Thyroid gland (tissue), 4 donors: ENCODE results near the gene ACAT2.
"Not testable (repeated sequence)": the region's sequence is repeated elsewhere in the genome, so short reads cannot be mapped to it uniquely, and the experiment has no call there.

Experiments used
- POLR2A ChIP-seq, 2 donors: fragments of 450-650 bp; IDR thresholded peaks; one replicate each; pipeline ENCODE4 v1.6.1; 2017; ENCODE audit warnings: antibody characterized with exemption in 2 of 2, mild to moderate bottlenecking in 2 of 2, moderate library complexity in 1 of 2
- TF ChIP-seq, protein P1 (sequence below), 6 experiments: fragments of 200-600 bp in 3 of 6; fragments of 450-650 bp in 3 of 6; sonication (generic) in 3 of 6; IDR thresholded peaks; one replicate each; pipeline ENCODE4 v1.5.1; 2016 to 2019; ENCODE audit warnings: antibody characterized with exemption in 6 of 6, mild to moderate bottlenecking in 2 of 6, inconsistent platforms in 1 of 6, moderate library complexity in 1 of 6

DNA sequence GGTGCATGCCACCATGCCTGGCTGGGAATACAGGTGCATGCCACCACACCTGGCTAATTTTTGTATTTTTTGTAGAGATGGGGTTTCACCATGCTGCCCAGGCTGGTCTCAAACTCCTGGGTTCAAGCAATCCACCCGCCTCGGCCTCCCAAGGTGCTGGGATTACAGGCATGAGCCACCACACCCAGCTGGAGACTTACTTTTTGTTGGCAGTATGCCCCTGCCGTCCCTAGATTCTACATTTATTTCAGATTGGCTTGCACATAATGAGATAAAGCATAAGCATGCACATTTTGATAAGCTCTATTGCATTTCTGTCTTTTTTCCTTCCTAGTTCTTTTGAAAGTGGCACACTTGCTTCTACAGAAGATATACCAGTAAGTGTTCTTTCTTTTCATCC lies 54.9 kb downstream of the ACAT2 start:
- TF ChIP-seq, protein P1, sequence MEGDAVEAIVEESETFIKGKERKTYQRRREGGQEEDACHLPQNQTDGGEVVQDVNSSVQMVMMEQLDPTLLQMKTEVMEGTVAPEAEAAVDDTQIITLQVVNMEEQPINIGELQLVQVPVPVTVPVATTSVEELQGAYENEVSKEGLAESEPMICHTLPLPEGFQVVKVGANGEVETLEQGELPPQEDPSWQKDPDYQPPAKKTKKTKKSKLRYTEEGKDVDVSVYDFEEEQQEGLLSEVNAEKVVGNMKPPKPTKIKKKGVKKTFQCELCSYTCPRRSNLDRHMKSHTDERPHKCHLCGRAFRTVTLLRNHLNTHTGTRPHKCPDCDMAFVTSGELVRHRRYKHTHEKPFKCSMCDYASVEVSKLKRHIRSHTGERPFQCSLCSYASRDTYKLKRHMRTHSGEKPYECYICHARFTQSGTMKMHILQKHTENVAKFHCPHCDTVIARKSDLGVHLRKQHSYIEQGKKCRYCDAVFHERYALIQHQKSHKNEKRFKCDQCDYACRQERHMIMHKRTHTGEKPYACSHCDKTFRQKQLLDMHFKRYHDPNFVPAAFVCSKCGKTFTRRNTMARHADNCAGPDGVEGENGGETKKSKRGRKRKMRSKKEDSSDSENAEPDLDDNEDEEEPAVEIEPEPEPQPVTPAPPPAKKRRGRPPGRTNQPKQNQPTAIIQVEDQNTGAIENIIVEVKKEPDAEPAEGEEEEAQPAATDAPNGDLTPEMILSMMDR (IDR thresholded peaks at IDR 0.05), result not testable (repeated sequence)
- TF ChIP-seq POLR2A (IDR thresholded peaks at IDR 0.05), result not testable (repeated sequence)
